Prostate gland (tissue), 2 donors: ENCODE results near the gene PLCB2. TPM values are rescaled to one million over a fixed set of nuclear protein-coding genes. Genes with fewer than 3 reads are reported as not detected.

Experiments
- DNase-seq: peaks from one replicate; pipeline ENCODE4 v3.0.0-alpha.2; 2019; ENCODE audit warnings: low spot score
- H3K27ac ChIP-seq, 2 donors: fragments of 200-600 bp; sonication (generic); 2 replicates each; pipeline ENCODE4 v1.5.1; 2017 to 2019
- H3K27me3 ChIP-seq: fragments of 200-600 bp; sonication (generic); replicated peaks from 2 replicates; pipeline ENCODE4 v1.5.1; 2019; ENCODE audit not compliant: insufficient read depth
- H3K36me3 ChIP-seq, 2 donors: fragments of 200-600 bp; sonication (generic); 1 replicate in 1 of 2; 2 replicates in 1 of 2; pipeline versions ENCODE4 v1.5.1 to v1.8.1; 2017 to 2019
- H3K4me1 ChIP-seq: fragments of 200-600 bp; sonication (generic); replicated peaks from 2 replicates; pipeline ENCODE4 v1.5.1; 2019
- H3K4me3 ChIP-seq, 2 donors: fragments of 200-600 bp; sonication (generic); 2 replicates each; pipeline ENCODE4 v1.5.1; 2017 to 2019
- H3K9me3 ChIP-seq: fragments of 200-600 bp; sonication (generic); 2 replicates; pipeline ENCODE4 v1.5.1; 2017
- POLR2A ChIP-seq: fragments of 450-650 bp; IDR thresholded peaks from one replicate; pipeline ENCODE4 v1.6.1; 2016; ENCODE audit warnings: antibody characterized with exemption, mild to moderate bottlenecking
- POLR2AphosphoS5 ChIP-seq: sonication (generic); formaldehyde crosslinking; IDR thresholded peaks from one replicate; pipeline ENCODE4 v1.6.1; 2017; ENCODE audit warnings: antibody characterized with exemption
- WGBS: methylation state at CpG from one replicate; pipeline ENCODE4 v1.1.5; 2018; 5-methylcytosine and 5-hydroxymethylcytosine counted together
- intact Hi-C: fragments of 100-400 bp; cut with DNase I; formaldehyde crosslinking; loops from one replicate; pipeline ENCODE4 v1.14.2; 2022
- total RNA-seq, 2 donors: library from RNA; depleted of rRNA; stranded (reverse); fragments of >200 nt; gene quantifications; one replicate each; pipeline ENCODE4 v1.1.0, GENCODE V29; 2016
- TF ChIP-seq, protein P1 (sequence below), 4 experiments: fragments of 200-600 bp in 2 of 4; fragments of 450-650 bp in 2 of 4; sonication (generic) in 2 of 4; IDR thresholded peaks; 1 replicate in 3 of 4; 2 replicates in 1 of 4; pipeline ENCODE4 v1.5.1; 2016 to 2019; ENCODE audit warnings: antibody characterized with exemption in 4 of 4, mild to moderate bottlenecking in 2 of 4, moderate library complexity in 2 of 4

The PLCB2 gene
- total RNA-seq, 2 donors from 2014 or later, result 1.5 to 13.0 TPM

DNA sequence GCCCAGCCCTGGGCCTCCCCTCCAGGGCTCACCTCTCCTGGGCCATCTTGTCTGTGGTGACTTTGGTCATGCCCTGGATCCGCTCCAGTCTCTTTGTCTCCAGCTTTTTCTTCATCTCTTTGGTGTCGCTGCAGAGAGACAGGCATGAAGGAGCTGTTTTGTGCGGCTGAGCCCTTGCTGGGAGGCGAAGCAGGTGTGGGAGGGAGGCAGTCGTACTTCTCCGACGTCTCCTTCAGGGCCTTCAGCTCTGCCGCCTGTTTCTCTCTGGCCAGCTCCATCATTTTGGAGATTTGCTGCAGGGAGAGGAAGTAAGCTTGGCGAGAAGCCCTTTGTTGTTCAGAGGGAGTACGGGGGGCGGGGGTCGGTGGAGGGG is 17.2 kb downstream of the PLCB2 start:
- H3K4me1 ChIP-seq, result no peaks in the 10 kb centered on the region
- no peak for DNase-seq
- TF ChIP-seq POLR2A (no peak), POLR2AphosphoS5 (no peak)
- TF ChIP-seq, protein P1, sequence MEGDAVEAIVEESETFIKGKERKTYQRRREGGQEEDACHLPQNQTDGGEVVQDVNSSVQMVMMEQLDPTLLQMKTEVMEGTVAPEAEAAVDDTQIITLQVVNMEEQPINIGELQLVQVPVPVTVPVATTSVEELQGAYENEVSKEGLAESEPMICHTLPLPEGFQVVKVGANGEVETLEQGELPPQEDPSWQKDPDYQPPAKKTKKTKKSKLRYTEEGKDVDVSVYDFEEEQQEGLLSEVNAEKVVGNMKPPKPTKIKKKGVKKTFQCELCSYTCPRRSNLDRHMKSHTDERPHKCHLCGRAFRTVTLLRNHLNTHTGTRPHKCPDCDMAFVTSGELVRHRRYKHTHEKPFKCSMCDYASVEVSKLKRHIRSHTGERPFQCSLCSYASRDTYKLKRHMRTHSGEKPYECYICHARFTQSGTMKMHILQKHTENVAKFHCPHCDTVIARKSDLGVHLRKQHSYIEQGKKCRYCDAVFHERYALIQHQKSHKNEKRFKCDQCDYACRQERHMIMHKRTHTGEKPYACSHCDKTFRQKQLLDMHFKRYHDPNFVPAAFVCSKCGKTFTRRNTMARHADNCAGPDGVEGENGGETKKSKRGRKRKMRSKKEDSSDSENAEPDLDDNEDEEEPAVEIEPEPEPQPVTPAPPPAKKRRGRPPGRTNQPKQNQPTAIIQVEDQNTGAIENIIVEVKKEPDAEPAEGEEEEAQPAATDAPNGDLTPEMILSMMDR (IDR thresholded peaks at IDR 0.05), result no peak
- intact Hi-C loops, result no loop called here
- 38% methylated on average over 12 of the region's 12 CpGs for WGBS
- H3K36me3 ChIP-seq, result no peaks in the 10 kb centered on the region
- no peaks in the 10 kb centered on the region for H3K9me3 ChIP-seq
- H3K27me3 ChIP-seq, result no peaks in the 10 kb centered on the region
- H3K27ac ChIP-seq, result no peak overlapping the region
- H3K4me3 ChIP-seq, result no peak overlapping the region

DNA sequence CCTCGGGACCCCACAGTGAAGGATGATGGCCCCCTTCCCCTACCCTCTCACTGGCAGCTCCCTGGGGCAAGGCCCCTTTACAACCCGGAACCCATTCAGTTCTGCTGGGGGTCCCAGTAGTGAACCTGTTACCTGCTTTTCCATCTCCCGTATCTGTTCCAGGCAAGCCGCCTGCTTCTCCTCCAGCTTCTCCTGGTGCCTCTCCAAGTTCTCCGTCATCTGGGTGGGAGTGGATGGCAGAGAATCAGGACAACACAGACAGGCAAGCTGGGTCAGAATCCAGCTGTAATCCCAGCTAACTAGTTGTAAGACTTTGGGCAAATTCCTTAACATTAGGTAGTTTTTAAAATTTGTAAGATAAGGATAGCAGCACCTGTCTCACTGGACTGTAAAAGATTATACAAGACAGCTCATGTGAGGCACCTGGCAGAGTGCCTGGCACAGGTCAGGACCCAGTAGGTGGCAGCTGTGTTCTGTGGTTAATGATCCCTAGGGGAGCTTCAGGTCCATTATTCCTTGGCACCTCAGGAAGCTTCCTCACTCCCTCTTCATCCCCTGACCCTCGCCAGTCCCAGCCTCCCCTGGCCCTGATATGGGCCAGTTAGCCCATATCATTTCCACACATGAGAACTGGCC is 18.5 kb downstream of the PLCB2 start:
- no peaks in the 10 kb centered on the region for H3K27me3 ChIP-seq
- H3K9me3 ChIP-seq, result no peaks in the 10 kb centered on the region
- no peak overlapping the region for H3K4me3 ChIP-seq
- no peak overlapping the region for H3K27ac ChIP-seq
- intact Hi-C loops, result loop anchor here (10.0 kb wide), 1 partner anchor 76 kb away; no protein-coding TSS in a partner anchor
- 60% methylated on average over 6 of the region's 6 CpGs for WGBS
- H3K4me1 ChIP-seq, result no peaks in the 10 kb centered on the region
- no peaks in the 10 kb centered on the region for H3K36me3 ChIP-seq
- TF ChIP-seq POLR2AphosphoS5, result no peak
- no peak for TF ChIP-seq POLR2A
- TF ChIP-seq, protein P1 (IDR thresholded peaks at IDR 0.05), result no peak
- peak; percentile 46 for DNase-seq

DNA sequence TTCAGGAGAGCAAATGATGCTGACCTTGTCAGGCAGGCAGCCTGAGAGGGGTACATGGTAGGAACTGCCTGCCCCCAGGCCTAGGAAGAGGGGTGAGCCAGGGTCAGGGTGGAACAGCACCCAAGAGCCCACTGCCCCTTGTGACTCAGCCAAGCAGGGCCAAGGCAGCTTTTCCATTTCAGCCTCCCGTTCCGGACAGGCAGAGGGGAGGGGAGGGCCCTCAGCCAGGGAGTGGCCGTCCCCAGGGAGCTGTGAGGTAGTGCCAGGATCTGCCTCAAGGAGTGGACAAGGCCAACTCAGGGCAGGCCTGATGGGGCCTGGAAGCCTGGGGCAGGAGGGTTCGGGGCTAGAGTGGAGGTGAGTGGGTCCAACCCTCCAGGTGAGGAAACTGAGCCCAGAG is 19.8 kb downstream of the PLCB2 start:
- DNase-seq, result no peak
- no peaks in the 10 kb centered on the region for H3K4me1 ChIP-seq
- 78% methylated on average over 4 of the region's 4 CpGs for WGBS
- no peak overlapping the region for H3K4me3 ChIP-seq
- TF ChIP-seq, protein P1 (IDR thresholded peaks at IDR 0.05), result no peak
- TF ChIP-seq POLR2AphosphoS5, result no peak
- no peak for TF ChIP-seq POLR2A
- no peaks in the 10 kb centered on the region for H3K36me3 ChIP-seq
- peaks cover 4% of the 10 kb centered on the region for H3K27me3 ChIP-seq
- no peaks in the 10 kb centered on the region for H3K9me3 ChIP-seq
- intact Hi-C loops, result loop anchor here (10.0 kb wide), 1 partner anchor 77 kb away; no protein-coding TSS in a partner anchor
- no peak overlapping the region for H3K27ac ChIP-seq

DNA sequence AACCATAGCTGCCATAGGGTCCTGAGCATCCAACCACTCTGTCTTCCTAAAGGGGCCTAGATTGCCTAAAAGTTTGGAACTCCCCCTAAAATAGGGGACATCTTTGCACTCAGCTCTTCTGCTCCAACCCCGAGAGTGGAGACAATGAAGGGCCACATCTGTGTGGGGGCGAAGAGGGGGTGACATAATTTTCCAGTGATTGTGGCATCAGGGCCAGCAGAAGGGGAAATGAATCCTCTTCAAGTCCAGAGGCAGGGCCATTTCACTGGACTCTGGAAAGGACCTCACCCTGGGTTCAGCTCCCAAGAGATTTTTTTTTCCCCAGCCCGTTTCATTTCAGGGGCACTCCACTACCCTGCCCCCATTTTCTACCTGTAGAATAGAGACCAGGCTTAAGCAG is 20.2 kb downstream of the PLCB2 start:
- no peak overlapping the region for H3K27ac ChIP-seq
- no peaks in the 10 kb centered on the region for H3K9me3 ChIP-seq
- no peak overlapping the region for H3K4me3 ChIP-seq
- intact Hi-C loops, result loop anchor here (10.0 kb wide), 1 partner anchor 77 kb away; no protein-coding TSS in a partner anchor
- no peaks in the 10 kb centered on the region for H3K36me3 ChIP-seq
- H3K27me3 ChIP-seq, result peaks cover 5% of the 10 kb centered on the region
- DNase-seq, result no peak
- TF ChIP-seq, protein P1 (IDR thresholded peaks at IDR 0.05), result no peak
- TF ChIP-seq POLR2A (no peak), POLR2AphosphoS5 (no peak)
- H3K4me1 ChIP-seq, result no peaks in the 10 kb centered on the region
- WGBS, result 92% methylated on average over 3 of the region's 3 CpGs

DNA sequence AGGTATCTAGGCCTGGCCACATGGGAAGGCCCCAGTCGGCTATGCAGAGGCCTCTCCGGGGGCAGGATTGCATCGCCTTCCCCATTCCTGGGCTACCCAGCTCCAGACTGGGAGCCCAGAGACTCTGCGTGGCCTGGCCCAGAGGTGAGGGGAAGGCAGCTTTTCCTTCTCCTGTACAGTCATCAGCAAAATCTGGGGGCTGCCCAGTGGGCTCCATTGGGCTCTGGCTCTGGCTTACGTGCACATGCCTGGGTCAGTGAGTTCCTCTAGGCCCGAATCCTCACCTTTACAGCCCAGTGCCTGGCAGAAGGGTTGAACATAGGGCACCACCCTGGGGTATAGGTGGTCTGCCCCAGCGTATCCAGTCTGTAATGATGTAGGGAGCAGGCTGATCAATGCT is 20.9 kb downstream of the PLCB2 start:
- intact Hi-C loops, result loop anchor here (10.0 kb wide), 1 partner anchor 78 kb away; no protein-coding TSS in a partner anchor
- WGBS, result 100% methylated on average over 5 of the region's 7 CpGs
- Histone ChIP-seq H3K4me1 (no peaks in the 10 kb centered on the region), H3K4me3 (no peak overlapping the region), H3K27ac (no peak overlapping the region), H3K9me3 (no peaks in the 10 kb centered on the region), H3K27me3 (peaks cover 5% of the 10 kb centered on the region), H3K36me3 (no peaks in the 10 kb centered on the region)
- TF ChIP-seq POLR2A (no peak), POLR2AphosphoS5 (no peak)
- TF ChIP-seq, protein P1 (IDR thresholded peaks at IDR 0.05), result no peak
- DNase-seq, result no peak
